ENCODE data around the gene CNOT9.

The CNOT9 gene

DNA sequence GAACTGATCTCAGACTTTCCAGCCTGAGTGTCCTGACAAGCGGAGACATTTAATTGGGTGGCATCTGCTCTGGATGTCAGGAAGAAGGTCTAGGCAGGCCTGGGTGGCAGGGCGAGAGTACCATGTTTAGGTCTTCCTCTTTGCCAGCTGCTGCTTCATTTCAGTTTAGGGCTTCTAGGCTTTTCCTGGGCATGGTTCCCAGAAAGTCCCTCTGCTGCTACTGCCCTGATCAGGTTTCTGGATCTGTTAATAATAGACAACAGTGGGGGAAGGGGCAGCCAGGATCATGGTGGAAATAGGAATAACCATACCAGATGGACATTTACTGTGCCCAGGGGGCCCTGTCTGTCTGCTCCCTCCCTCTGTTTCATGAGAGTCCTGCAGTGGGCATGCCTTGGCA is 36.8 kb downstream of the CNOT9 start:
- TF ChIP-seq CTCF (IDR thresholded peaks at IDR 0.05; ENCODE audit: low read depth, low read length, poor library complexity, severe bottlenecking) (no peak), EZH2phosphoT487 (IDR thresholded peaks at IDR 0.05; ENCODE audit: borderline replicate concordance, low read length) (no peak)
- H3K4me1 ChIP-seq (ENCODE audit: control insufficient read depth, low read length), result no peaks in the 10 kb centered on the region
- peaks cover 23% of the 10 kb centered on the region for H3K27me3 ChIP-seq (ENCODE audit: control insufficient read depth, low read length)
- H3K36me3 ChIP-seq (ENCODE audit: control insufficient read depth, low read length), result no peaks in the 10 kb centered on the region
- H3K4me3 ChIP-seq (ENCODE audit: low read length), result no peak overlapping the region
- no peaks in the 10 kb centered on the region for H3K9me2 ChIP-seq (replicated peaks; ENCODE audit: control insufficient read depth, low read length)
- no peaks in the 10 kb centered on the region for H3K79me2 ChIP-seq (ENCODE audit: control insufficient read depth, low read length)
- no peaks in the 10 kb centered on the region for H4K20me1 ChIP-seq (ENCODE audit: control insufficient read depth, insufficient read depth, low read depth, low read length)
- H3K27ac ChIP-seq (ENCODE audit: low read depth, low read length), result no peak overlapping the region
- no peaks in the 10 kb centered on the region for H3F3A ChIP-seq (ENCODE audit: control insufficient read depth, insufficient read depth)
- H3K9me3 ChIP-seq (ENCODE audit: control insufficient read depth, insufficient read depth, low read length), result no peaks in the 10 kb centered on the region
- no peak overlapping the region for H3K4me2 ChIP-seq (ENCODE audit: low read length)

DNA sequence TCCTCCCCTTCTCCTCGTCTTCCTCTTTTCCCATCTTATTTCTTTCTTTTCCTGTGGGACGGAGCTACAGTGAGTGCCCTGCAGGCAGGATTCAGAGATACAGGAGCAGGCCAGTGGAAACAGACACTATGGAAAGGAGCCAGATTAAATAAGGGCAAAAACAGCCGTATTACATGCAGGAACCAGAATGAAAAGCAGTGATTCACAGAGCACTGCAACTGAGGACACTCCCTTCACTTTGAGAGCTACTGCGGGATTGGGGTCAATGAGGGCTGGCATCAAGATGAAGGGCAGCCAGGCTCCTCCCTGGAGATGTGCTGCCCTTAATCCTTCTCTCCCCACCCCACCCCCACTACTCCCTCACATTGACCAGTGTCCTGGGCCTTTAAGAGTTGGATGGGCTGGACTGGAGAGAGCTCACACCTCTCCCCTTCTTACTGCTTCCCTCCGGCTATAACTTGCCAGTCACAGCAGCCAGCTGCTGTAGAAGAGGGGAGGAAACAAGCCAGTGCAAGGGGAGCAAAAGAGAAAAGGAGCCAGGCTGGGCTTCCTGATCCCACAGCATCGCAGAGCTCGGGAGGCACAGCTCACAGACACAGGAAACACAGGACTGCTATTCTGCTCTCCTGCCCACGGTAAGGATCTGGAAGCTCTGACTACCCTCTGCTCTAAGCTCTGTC is 38.9 kb downstream of the CNOT9 start, which contains the start of gene PLCD4:
TSS of gene PLCD4 (plus strand) at position 464 of the 680 bp plus-strand sequence. CDS start 7,841 bp downstream, outside the sequence.
- no peaks in the 10 kb centered on the region for H3K79me2 ChIP-seq (ENCODE audit: control insufficient read depth, low read length)
- H3K4me2 ChIP-seq (ENCODE audit: low read length), result no peak within 1 kb of the TSS
- H3F3A ChIP-seq (ENCODE audit: control insufficient read depth, insufficient read depth), result no peaks in the 10 kb centered on the region
- no peak for TF ChIP-seq EZH2phosphoT487 (IDR thresholded peaks at IDR 0.05; ENCODE audit: borderline replicate concordance, low read length)
- no peak for TF ChIP-seq CTCF (IDR thresholded peaks at IDR 0.05; ENCODE audit: low read depth, low read length, poor library complexity, severe bottlenecking)
- H4K20me1 ChIP-seq (ENCODE audit: control insufficient read depth, insufficient read depth, low read depth, low read length), result no peaks in the 10 kb centered on the region
- no peak within 1 kb of the TSS for H3K27ac ChIP-seq (ENCODE audit: low read depth, low read length)
- no peaks in the 10 kb centered on the region for H3K9me3 ChIP-seq (ENCODE audit: control insufficient read depth, insufficient read depth, low read length)
- H3K4me1 ChIP-seq (ENCODE audit: control insufficient read depth, low read length), result no peaks in the 10 kb centered on the region
- no peaks in the 10 kb centered on the region for H3K9me2 ChIP-seq (replicated peaks; ENCODE audit: control insufficient read depth, low read length)
- H3K27me3 ChIP-seq (ENCODE audit: control insufficient read depth, low read length), result peaks cover 26% of the 10 kb centered on the region
- no peaks in the 10 kb centered on the region for H3K36me3 ChIP-seq (ENCODE audit: control insufficient read depth, low read length)
- H3K4me3 ChIP-seq (ENCODE audit: low read length), result no peak within 1 kb of the TSS

- TF ChIP-seq CTCF (IDR thresholded peaks at IDR 0.05; ENCODE audit: low read depth, low read length, poor library complexity, severe bottlenecking) (no peak), EZH2phosphoT487 (IDR thresholded peaks at IDR 0.05; ENCODE audit: borderline replicate concordance, low read length) (no peak)
- no peaks in the 10 kb centered on the region for H3K9me3 ChIP-seq (ENCODE audit: control insufficient read depth, insufficient read depth, low read length)
- H4K20me1 ChIP-seq (ENCODE audit: control insufficient read depth, insufficient read depth, low read depth, low read length), result no peaks in the 10 kb centered on the region
- no peak overlapping the region for H3K27ac ChIP-seq (ENCODE audit: low read depth, low read length)
- no peaks in the 10 kb centered on the region for H3K36me3 ChIP-seq (ENCODE audit: control insufficient read depth, low read length)
- H3K27me3 ChIP-seq (ENCODE audit: control insufficient read depth, low read length), result peaks cover 6% of the 10 kb centered on the region
- H3F3A ChIP-seq (ENCODE audit: control insufficient read depth, insufficient read depth), result no peaks in the 10 kb centered on the region
- no peaks in the 10 kb centered on the region for H3K4me1 ChIP-seq (ENCODE audit: control insufficient read depth, low read length)
- H3K4me3 ChIP-seq (ENCODE audit: low read length), result no peak overlapping the region
- H3K4me2 ChIP-seq (ENCODE audit: low read length), result no peak overlapping the region
- H3K9me2 ChIP-seq (replicated peaks; ENCODE audit: control insufficient read depth, low read length), result no peaks in the 10 kb centered on the region
- no peaks in the 10 kb centered on the region for H3K79me2 ChIP-seq (ENCODE audit: control insufficient read depth, low read length)
Measured at GRCh38 chr2:218615868-218616315, 47.3 kb downstream of the CNOT9 start.

Measured in DOHH2 (cell line).